Endometrial microvascular endothelial cells (primary cell): ENCODE results near the gene ZNF518A. TPM values are rescaled to one million over a fixed set of nuclear protein-coding genes. Genes with fewer than 3 reads are reported as not detected.
"Not testable (repeated sequence)": the region's sequence is repeated elsewhere in the genome, so short reads cannot be mapped to it uniquely, and the experiment has no call there.

ENCODE experiments used
- in situ Hi-C: cut with HindIII; loops from 2 replicates; pipeline ENCODE4 v1.10.0; 2017; ENCODE audit warnings: low sequenced_read_pairs, low pct_unique_long_range_greater_than_20kb; ENCODE audit errors: inconsistent ontology term
- total RNA-seq: library from RNA; depleted of rRNA; stranded (reverse); fragments of >200 nt; gene quantifications from one replicate; pipeline ENCODE4 v1.2.3, GENCODE V29; 2015; ENCODE audit errors: inconsistent ontology term

Gene ZNF518A
- total RNA-seq, 1 donor from 2014 or later: 5.0 TPM

- in situ Hi-C loops: no loop called here
Measured at GRCh38 chr10:96131621-96132020, 1.5 kb downstream of the ZNF518A start.

GRCh38 chr10:96133135-96133534 is 3.0 kb downstream of the ZNF518A start:
- in situ Hi-C loops: no loop called here

GRCh38 chr10:96136810-96137209 is 6.7 kb downstream of the ZNF518A start:
- in situ Hi-C loops: no loop called here

GRCh38 chr10:96137567-96137966 is 7.5 kb downstream of the ZNF518A start:
- in situ Hi-C loops: no loop called here

GRCh38 chr10:96138102-96138501 is 8.0 kb downstream of the ZNF518A start:
- in situ Hi-C loops: no loop called here

GRCh38 chr10:96152437-96152836 is 22.3 kb downstream of the ZNF518A start:
- in situ Hi-C loops: no loop called here

GRCh38 chr10:96153070-96153469 is 23.0 kb downstream of the ZNF518A start:
- in situ Hi-C loops: no loop called here

GRCh38 chr10:96165726-96166125 is 35.6 kb downstream of the ZNF518A start:
- in situ Hi-C loops: no loop called here

- in situ Hi-C loops: no loop called here
Measured at GRCh38 chr10:96168546-96168945, 38.4 kb downstream of the ZNF518A start.

- in situ Hi-C loops: no loop called here
Measured at GRCh38 chr10:96170230-96170629, 40.1 kb downstream of the ZNF518A start.

GRCh38 chr10:96172666-96173065 is 42.6 kb downstream of the ZNF518A start:
- in situ Hi-C loops: no loop called here

GRCh38 chr10:96176985-96177384 is 46.9 kb downstream of the ZNF518A start:
- in situ Hi-C loops: no loop called here

GRCh38 chr10:96188421-96188820 is 58.3 kb downstream of the ZNF518A start:
- in situ Hi-C loops: no loop called here

- in situ Hi-C loops: no loop called here
Measured at GRCh38 chr10:96188916-96189315, 58.8 kb downstream of the ZNF518A start.

GRCh38 chr10:96189505-96189904 is 59.4 kb downstream of the ZNF518A start:
- in situ Hi-C loops: not testable (repeated sequence)

GRCh38 chr10:96201525-96201924 is 71.4 kb downstream of the ZNF518A start:
- in situ Hi-C loops: no loop called here

GRCh38 chr10:96205580-96205979 is 75.5 kb downstream of the ZNF518A start:
- in situ Hi-C loops: no loop called here

GRCh38 chr10:96208271-96208670 is 78.2 kb downstream of the ZNF518A start:
- in situ Hi-C loops: no loop called here

- in situ Hi-C loops: no loop called here
Measured at GRCh38 chr10:96208946-96209345, 78.8 kb downstream of the ZNF518A start.

GRCh38 chr10:96211764-96212163 is 81.7 kb downstream of the ZNF518A start:
- in situ Hi-C loops: no loop called here

GRCh38 chr10:96212911-96213310 is 82.8 kb downstream of the ZNF518A start:
- in situ Hi-C loops: no loop called here
